HK-2 (cell line): ENCODE measurements around the gene ABHD14A.
"Not testable (repeated sequence)": the region's sequence is repeated elsewhere in the genome, so short reads cannot be mapped to it uniquely, and the experiment has no call there.

Experiments used
- DNase-seq: peaks from one replicate; pipeline ENCODE4 v3.0.0-alpha.2; 2018; ENCODE audit not compliant: unreplicated experiment

Gene ABHD14A

GRCh38 chr3:51974277-51974962 lies 444 bp upstream of the ABHD14A start:
- peak; percentile 52 for DNase-seq

- DNase-seq: no peak
These were observed 1.1 kb downstream of the ABHD14A start for GRCh38 chr3:51975852-51976549.

- DNase-seq: no peak
These were observed 2.7 kb downstream of the ABHD14A start for GRCh38 chr3:51977446-51978142.

- DNase-seq: no peak
These were observed 3.3 kb downstream of the ABHD14A start for GRCh38 chr3:51978143-51978502.

- no peak for DNase-seq
These were observed 5.4 kb downstream of the ABHD14A start for GRCh38 chr3:51980253-51980652.

GRCh38 chr3:51982352-51982837 lies 7.5 kb downstream of the ABHD14A start:
- peak; percentile 75 for DNase-seq

GRCh38 chr3:51982838-51983577 lies 8.1 kb downstream of the ABHD14A start, which contains the start of gene ACY1:
ACY1 (plus strand) TSS chr3:51983535; CDS start chr3:51984065, 530 bp downstream.
- peak; percentile 84 for DNase-seq

- no peak for DNase-seq
These were observed 8.9 kb downstream of the ABHD14A start for GRCh38 chr3:51983578-51984268.

- no peak for DNase-seq
These were observed 9.4 kb downstream of the ABHD14A start for GRCh38 chr3:51984269-51984647.

- DNase-seq: no peak
These were observed 10.2 kb downstream of the ABHD14A start for GRCh38 chr3:51985063-51985462.

- no peak for DNase-seq
These were observed 11.4 kb downstream of the ABHD14A start for GRCh38 chr3:51986010-51986947.

- DNase-seq: no peak
These were observed 12.7 kb downstream of the ABHD14A start for GRCh38 chr3:51987568-51987967.

GRCh38 chr3:51988286-51989146 lies 13.7 kb downstream of the ABHD14A start:
- DNase-seq: no peak

- DNase-seq: not testable (repeated sequence)
These were observed 15.7 kb downstream of the ABHD14A start for GRCh38 chr3:51990501-51990971.

- no peak for DNase-seq
These were observed 17.3 kb downstream of the ABHD14A start for GRCh38 chr3:51992017-51992682.

GRCh38 chr3:51993657-51994056 lies 18.8 kb downstream of the ABHD14A start:
- not testable (repeated sequence) for DNase-seq

- DNase-seq: no peak
These were observed 19.7 kb downstream of the ABHD14A start for GRCh38 chr3:51994530-51994929.

GRCh38 chr3:51995346-51996163 lies 20.7 kb downstream of the ABHD14A start, which contains the start of gene RPL29:
RPL29 (minus strand) TSS chr3:51995895; CDS start chr3:51995461, 434 bp downstream.
- peak; percentile 83 for DNase-seq
